GM18498 (cell line): ENCODE measurements around the gene PDE11A.
"Not testable (repeated sequence)": the region's sequence is repeated elsewhere in the genome, so short reads cannot be mapped to it uniquely, and the experiment has no call there.

Experiments used
- ATAC-seq: cut with Tn5 transposase; IDR thresholded peaks from one replicate; pipeline ENCODE4 v1.9.1; 2021; ENCODE audit warnings: mild to moderate bottlenecking, moderate library complexity; ENCODE audit not compliant: unreplicated experiment

PDE11A gene

DNA sequence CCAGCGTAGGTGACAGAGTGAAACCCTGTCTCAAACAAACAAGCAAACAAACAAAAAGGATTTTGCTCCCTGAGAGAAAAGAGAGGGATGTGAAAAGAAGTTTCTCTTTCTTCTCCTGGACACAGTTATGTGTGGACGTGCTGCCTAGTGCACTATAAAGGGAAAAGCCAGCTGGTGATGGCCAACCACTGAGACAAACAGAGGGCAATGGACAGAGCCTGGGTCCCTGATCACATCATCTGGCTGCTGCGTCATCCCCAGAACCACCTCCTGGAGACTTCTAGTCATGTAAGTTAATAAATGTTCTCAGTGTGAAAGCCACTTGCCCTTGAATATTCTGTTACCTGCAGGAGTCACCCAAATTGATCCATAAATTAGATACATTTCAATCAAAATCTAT lies 184.9 kb downstream of the PDE11A start:
- no peak for ATAC-seq

DNA sequence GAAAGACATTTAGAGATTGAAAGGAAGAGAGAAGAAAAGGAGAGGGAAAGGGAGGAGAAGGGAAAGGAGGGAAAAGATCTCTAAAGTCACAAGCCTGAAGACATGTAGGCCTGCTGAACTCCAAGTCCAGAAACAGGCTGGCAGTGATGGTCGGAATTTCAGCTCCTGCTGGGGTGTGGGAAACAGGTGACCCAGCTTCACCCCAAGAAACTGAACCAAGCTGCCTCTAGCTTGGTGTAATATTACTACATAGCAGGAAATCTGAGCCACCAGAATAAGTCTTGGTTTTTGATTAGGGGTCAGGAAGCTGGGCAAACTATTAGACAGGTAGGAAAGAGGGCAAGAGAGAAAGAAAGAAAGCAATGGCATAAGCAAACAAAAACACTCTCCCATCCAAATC lies 185.8 kb downstream of the PDE11A start:
- ATAC-seq, result no peak

DNA sequence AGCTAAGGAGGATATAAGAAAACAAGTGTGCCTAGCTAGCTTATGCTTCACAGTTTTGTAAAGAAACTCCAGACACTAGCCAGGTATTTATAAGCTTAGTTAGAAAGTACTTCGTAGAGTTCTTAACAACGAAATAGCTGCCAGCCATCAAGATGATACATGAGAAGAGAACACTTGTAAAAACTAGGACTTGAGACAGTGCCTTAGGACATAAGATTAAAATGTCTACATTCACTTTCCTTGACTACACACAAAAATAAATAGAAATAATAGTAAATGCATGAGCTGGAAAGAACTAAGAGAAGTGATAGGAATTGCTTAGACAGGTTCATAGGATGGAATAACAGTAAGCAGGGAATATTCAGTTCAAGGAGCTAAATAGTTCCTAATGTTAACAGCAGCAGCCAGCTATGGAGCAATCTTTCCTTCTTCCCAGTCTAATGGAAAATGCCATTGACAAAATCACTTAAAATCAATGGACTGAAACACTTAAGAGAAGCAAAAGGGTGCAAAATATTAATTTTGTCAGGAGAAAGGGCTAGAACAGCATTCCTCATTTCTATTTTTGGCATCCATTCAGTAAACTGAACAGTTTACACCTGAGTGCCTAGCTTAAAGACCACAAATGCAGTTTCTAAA lies 186.6 kb downstream of the PDE11A start:
- ATAC-seq, result no peak

DNA sequence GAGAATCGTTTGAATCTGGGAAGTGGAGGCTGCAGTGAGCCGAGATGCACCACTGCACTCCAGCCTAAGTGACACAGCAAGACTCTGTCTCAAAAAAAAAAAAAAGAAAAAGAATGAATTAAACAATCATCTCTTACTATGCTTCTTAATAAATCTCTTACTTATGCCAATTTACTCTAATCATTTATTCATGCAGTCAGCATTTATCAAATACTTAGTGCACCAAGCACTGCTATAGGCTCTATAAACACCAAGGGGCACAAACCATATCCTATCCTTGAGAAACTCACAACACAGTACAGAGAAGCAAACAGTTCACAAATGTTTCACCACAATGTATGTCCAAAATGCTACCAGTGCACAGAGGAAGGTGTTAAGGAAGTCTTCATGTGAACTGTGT lies 189.4 kb downstream of the PDE11A start:
- no peak for ATAC-seq

DNA sequence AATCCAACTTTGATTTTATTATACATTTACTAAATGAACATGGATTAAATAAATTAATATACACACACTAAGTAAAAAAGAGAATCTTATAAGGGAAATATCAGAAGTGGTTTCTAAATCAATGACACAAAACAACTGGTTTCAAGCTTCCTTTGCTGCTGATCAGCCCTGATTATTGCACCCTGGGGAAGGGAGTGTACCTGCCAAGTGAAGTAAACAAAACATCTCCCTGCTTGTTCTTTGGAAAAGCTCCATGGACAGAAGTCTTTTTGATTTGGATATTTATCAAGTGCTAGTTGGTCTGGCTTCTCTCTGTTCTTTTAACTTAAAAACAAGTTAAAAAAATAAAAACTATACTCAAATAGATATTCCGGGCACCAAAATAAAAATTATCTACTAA lies 190.1 kb downstream of the PDE11A start:
- no peak for ATAC-seq

DNA sequence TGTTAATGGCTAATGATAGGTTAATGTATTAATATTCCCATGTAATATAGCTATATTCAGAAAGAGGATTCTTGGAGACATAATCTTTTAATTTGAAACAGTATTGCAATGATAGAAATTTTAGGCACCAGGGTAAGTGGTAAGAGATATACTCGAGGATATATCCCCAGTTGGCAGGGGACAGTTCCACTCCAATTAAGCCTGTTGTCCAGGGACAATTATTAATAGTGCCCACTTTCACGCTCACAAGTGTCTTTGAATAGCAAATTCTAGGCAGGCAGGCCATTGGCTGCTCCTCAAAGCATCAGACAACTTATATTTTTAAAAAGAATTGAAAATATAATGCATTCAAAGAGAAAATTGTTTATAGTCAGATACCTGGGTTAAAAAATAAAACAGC lies 190.7 kb downstream of the PDE11A start:
- no peak for ATAC-seq

DNA sequence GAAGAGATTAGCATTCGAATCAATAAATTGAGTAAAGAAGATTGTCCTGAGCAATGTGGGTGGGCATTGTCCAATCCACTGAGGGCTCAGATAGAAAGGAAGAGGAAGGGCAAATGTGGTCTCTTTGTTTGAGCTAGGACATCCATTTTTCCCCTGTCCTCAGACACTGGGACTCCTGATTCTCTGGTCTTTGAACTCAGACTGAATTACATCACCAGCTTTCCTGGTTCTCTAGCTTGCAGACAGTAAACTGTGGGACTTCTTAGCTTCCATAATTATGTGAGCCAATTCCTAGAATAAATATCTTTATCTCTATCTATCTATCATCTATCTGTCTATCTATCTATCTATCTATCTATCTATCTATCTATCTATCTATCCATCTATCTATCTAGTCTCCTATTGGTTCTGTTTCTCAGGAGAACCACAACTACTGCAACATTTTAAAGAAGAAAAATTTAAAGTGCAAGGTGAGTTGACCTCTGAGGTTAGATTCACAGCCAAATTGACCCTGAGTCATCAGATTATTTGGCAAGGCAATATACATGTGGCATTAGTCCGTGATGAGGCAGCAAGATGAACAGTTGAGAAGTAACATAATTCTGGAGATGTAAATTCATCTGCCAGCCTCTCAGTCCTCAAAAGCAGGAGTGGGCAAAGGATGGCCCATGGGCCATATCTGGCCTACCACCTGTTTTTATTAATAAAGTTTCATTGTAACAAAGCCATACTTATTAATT lies 191.4 kb downstream of the PDE11A start:
- ATAC-seq, result no peak

DNA sequence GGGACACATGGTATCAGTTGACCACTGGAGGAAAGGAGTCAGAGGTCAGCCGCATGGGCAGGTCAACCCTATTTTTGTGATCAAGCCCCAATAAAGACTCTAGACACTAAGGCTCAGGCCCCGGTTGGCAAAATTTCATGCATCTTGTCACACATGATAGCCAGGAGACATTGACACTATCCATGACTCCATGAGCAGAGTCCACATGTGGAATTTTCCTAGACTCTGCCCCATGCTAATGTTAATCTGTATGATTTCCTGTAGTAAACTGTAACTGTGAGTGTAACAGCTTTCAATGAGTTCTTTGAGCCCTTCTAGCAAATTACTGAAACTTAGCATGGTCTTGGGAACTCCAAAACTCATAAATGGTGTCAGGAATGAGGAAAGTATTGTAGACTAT lies 192.3 kb downstream of the PDE11A start:
- ATAC-seq, result no peak

DNA sequence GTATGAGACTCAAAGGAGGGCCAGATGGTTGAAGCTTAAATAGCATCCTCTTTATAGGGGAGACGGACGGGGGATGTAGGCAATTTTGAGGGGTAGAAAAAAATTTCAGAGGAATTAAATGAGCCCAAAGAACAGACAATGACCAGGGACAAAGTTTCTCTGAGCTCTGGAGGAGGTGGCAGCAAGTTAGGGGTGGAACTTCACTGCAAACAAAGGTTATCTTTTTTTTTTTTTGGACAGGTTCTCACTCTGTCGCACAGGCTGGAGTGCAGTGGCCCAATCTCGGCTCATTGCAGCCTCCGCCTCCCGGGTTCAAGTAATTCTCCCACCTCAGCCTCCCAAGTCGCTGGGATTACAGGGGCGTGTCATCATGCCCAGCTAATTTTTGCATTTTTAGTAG lies 195.6 kb downstream of the PDE11A start:
- no peak for ATAC-seq

DNA sequence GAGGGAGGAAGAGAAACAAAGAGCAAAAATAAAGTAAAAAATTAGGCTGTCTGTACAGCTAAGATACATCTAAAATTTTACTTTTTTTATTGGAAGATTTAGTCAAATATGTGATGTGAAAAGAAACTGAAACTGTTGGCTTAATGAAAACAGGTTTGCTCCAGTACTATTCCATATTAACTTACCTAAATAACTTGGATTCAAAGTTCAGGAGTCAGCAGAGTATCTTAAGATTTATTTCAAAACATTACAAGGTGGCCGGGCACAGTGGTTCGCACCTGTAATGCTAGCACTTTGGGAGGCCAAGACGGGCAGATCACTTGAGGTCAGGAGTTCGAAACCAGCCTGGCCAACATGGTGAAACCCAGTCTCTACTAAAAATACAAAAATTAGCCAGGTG lies 197.9 kb downstream of the PDE11A start:
- no peak for ATAC-seq

DNA sequence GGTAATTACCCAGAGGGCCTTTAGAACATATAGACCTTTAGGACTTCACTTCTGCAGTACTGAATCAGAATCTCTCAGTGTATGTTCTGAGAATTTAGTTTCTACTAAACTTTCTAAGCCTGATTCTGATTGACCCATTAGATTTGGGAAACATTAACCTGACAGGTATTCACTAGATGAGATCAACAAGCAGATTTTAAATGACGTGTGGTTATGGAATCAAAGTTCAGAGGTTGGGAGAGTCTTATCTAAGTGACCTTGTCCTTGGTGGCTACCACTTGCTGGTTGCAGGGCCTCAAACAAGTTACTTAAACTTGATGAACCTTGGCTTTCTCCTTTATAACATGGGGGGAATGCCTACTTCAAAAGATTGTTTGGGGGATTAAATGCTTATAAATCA lies 198.7 kb downstream of the PDE11A start:
- no peak for ATAC-seq

DNA sequence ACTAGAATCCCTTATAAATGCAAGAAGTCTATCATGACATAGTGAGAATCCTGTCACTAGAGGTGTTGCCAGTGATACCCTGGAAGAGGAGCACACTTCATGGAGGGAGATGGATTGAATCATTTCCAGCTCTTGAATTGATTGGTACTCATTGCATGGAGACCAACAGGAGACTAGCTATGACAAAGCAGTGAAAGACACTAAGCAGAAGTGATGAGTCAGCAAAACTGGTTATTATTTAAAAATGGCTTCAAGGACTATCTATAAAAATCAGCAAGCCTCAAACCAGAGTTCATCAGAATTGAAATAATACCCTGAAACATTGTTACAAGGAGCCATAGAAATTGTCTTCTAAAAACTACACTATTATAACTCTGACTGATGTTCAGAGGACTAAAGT lies 200.3 kb downstream of the PDE11A start:
- no peak for ATAC-seq

DNA sequence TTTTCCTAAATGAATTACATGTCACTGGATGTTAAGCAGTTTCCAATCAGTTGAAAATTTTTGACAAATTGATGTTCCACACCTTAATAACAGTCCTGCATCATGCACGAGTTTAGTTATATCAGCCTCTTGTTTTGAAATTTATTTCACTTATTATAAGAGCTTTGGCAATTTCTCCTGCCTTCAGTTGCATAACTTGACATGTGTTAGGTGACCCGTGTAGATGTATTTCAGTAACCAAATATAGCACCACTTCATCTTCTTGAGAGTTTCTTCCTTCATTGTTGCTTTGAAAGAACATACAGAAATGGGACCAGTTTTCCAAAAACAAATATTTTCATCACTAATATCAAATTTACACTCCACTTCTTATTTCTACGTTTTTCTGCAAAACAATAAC lies 202.7 kb downstream of the PDE11A start:
- no peak for ATAC-seq

DNA sequence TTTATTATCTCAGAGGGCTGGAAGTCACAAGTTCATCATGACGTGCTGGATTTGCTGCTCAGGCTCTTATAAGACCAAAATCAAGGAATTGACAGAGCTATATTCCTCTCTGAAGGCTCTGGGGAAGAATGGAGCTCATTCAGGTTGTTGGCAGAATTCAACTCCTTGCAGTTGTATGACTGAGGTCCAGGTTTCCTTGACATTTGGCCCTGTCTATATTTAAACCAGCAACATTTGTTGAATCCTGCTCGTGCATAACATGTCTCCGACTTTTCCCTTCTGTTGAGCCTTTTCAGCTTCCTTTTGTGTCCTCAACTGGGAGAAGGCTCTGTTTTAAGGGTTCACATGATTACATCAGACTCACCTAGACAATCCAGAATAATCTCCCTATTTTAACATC lies 203.4 kb downstream of the PDE11A start:
- ATAC-seq, result no peak

DNA sequence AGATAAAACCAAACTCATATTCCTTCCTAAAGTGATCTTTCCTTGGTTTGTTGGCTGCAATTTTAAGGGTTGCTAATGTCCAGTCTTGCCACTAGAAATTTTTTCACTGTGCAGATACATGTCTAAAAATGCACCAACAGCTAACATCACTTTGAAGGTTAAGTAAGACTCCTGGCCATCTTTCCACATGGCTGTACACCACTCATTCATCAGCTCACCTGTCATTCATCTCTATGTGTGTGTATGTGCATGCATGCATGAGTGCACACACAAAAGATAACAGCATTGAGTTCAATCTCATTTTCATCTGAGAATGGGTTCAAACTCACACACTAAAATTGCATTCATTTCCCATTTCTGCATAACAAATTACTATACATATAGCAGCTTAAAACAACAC lies 203.8 kb downstream of the PDE11A start:
- ATAC-seq, result no peak

DNA sequence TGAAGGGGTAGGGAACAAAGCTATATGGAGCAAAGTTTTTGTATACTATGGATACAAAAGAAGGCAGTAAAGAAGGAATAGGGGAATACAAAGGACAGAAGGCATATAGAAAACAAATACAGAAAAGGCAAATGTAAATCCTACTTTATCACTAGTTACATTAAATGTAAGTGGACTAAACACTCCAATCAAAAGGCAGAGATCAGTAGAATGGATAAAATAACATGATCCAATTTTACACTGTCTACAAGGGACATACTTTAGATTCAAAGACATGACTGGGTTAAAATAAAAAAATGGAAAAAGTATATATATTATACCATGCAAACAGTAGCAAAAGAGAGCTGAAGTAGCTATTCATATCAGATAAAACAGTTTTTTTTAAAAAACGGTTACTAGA lies 215.0 kb downstream of the PDE11A start:
- ATAC-seq, result no peak

DNA sequence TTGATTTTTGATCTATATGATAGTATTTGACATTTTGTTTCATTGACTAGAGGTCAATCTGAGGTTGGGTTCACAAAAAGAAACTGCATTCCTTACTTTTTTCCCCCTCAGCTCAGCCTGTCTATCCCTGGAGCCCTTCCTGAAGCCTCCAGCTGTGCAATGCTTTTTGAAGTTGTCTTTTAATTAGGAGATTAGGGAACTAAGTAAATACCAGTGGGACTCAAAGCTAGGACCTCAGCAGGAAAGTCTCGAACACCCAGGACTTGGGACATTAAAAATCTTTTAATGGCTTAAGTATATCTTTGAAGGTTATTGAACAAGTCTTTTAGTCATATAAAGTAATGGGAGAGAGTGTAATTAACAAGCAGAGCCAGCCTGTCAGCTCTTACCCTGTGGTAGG lies 220.2 kb downstream of the PDE11A start:
- ATAC-seq, result no peak

DNA sequence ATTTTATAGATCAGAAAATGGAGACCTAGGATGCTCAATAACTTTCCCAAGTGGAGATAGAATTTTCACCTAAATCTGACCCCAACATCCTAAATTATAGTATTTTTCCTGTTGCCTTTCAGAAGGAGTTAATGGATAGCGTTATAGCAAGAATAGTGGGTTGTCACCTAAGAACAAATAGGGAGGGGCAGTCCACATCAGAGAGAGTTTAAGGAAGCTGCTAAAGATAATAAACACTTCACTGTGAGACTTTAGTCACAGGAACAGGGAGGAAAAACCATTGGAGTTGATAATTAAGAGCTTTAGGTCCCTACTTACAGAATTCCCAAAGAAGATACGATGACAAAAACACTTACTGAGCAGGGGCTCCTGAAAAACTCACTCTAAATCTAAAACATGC lies 229.4 kb downstream of the PDE11A start:
- no peak for ATAC-seq

DNA sequence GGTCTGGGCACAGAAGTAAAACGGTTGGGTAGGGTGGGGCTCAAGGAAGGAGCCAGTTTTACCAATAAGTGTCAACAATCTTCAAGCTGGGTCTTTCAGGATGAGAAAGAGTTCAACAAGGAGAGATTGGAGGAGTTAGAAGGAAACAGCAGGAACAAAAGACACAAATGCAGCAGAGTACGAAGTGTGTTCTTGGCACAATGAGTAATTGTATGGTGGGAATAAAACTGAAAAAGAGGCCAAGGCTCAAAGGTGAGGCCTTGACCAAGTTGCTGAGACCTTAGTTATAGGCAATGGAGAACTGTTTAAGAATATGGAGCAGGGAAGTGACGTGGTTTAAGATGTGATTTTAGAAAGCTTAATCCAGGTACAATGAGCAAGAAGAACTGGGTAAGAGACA lies 230.3 kb downstream of the PDE11A start:
- ATAC-seq, result no peak

DNA sequence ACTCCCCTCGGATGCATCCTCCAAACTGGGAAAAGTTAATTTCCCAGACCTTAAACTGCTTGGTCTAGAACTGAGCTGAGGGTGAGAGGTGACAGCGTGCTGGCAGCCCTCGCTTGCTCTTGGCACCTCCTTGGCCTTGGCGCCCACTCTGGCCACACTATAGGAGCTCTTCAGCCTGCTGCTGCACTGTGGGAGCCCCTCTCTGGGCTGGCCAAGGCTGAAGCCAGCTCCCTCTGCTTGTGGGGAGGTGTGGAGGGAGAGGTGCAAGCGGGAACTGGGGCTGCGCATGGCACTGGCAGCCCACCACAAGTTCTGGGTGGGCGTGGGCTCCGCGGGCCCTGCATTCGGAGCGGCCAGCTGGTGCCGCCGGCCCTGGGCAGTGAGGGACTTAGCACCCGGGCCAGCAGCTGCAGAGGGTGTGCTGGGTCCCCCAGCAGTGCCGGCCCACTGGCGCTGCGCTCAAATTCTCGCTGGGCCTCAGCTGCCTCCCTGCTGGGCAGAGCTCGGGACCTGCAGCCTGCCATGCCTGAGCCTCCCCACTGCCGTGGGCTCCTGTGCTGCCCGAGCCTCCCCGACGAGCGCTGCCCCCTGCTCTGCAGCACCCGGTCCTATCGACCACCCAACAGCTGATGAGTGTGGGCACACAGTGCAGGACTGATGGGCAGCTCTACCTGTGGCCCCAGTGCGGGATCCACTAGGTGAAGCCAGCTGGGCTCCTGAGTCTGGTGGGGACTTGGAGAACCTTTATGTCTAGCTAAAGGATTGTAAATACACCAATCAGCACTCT lies 237.0 kb downstream of the PDE11A start:
- not testable (repeated sequence) for ATAC-seq

DNA sequence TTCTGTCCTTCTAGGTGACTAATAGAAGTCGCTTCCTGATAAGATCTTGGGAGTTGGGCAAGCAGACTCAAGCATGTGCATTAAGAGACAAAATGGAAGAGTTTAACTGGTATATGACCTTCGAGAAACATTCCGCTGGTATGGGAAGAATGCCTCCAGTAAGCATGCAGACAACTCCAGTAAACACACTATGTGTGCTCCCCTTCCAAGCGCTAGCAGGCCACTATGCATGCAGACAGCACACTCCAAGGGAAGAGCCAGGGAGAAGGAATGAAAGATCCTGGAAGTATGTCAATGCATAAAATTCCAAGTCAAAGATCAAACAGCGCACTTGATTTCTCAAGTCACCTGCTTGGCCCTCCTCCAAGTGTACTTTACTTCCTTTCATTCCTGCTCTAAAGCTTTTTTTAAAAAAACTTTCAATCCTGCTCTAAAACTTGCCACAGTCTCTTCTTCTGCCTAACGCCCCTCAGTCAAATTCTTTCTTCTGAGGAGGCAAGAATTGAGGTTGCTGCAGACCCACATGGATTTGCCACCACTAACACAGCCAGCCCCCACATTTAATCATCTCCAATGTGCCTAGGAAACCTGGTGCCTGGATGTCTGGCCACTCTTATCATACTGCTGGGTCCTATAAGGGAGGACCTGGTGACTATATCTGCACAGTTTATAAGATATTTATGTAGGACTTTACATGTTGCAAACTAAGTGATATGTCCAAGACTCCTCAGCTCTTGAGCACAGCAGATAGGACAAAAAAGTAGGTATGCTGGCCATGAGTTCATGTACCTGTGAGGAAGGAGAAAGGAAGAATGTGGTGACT lies 239.8 kb downstream of the PDE11A start:
- no peak for ATAC-seq
